Stomach (tissue), 4 donors: Measurements from ENCODE around the gene MICAL3.

ENCODE experiments used
- EP300 ChIP-seq: sonication (generic); formaldehyde crosslinking; IDR thresholded peaks from one replicate; pipeline ENCODE4 v1.6.1; 2017; ENCODE audit warnings: antibody characterized with exemption
- POLR2A ChIP-seq, 4 donors: fragments of 450-650 bp; IDR thresholded peaks; one replicate each; pipeline ENCODE4 v1.6.1; 2016; ENCODE audit warnings: antibody characterized with exemption in 4 of 4, control low read depth in 2 of 4, mild to moderate bottlenecking in 1 of 4, moderate library complexity in 1 of 4
- POLR2AphosphoS5 ChIP-seq, 3 donors: sonication (generic); formaldehyde crosslinking; IDR thresholded peaks; one replicate each; pipeline ENCODE4 v1.6.1; 2016; ENCODE audit warnings: antibody characterized with exemption in 3 of 3
- TF ChIP-seq, protein P1 (sequence below), 7 experiments: fragments of 450-650 bp in 4 of 7; fragments of 200-600 bp in 3 of 7; sonication (generic) in 3 of 7; IDR thresholded peaks; one replicate each; pipeline ENCODE4 v1.5.1; 2016 to 2019; ENCODE audit warnings: antibody characterized with exemption in 7 of 7, control low read depth in 2 of 7, mild to moderate bottlenecking in 1 of 7

DNA sequence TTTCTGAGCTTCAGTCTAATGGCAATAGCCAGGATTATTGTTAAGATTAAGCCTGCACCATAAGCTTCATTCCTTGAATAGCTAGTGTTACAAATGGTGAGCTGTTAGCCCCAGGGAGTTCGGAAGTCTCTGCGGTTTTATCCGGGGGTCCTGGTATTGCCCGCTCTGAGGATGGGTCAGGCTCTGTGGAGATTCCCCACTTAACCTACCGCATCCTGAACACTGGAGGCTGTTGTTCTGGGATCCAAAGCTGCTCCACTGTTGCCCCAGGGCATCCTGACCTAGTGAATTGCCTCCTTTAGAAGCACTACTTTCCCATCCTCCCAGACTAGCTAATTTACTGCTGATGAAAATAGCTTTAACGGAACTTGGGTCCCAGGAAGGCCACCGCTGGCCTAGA, 38.9 kb upstream of the MICAL3 start:
- TF ChIP-seq, protein P1, sequence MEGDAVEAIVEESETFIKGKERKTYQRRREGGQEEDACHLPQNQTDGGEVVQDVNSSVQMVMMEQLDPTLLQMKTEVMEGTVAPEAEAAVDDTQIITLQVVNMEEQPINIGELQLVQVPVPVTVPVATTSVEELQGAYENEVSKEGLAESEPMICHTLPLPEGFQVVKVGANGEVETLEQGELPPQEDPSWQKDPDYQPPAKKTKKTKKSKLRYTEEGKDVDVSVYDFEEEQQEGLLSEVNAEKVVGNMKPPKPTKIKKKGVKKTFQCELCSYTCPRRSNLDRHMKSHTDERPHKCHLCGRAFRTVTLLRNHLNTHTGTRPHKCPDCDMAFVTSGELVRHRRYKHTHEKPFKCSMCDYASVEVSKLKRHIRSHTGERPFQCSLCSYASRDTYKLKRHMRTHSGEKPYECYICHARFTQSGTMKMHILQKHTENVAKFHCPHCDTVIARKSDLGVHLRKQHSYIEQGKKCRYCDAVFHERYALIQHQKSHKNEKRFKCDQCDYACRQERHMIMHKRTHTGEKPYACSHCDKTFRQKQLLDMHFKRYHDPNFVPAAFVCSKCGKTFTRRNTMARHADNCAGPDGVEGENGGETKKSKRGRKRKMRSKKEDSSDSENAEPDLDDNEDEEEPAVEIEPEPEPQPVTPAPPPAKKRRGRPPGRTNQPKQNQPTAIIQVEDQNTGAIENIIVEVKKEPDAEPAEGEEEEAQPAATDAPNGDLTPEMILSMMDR (IDR thresholded peaks at IDR 0.05), result no peak
- TF ChIP-seq POLR2AphosphoS5 (IDR thresholded peaks at IDR 0.05) (no peak), POLR2A (IDR thresholded peaks at IDR 0.05) (no peak), EP300 (no peak)
